Measurements from ENCODE around the gene NXN.
"Not testable (repeated sequence)": the region's sequence is repeated elsewhere in the genome, so short reads cannot be mapped to it uniquely, and the experiment has no call there.

The NXN gene

GRCh38 chr17:787641-788221 is 191.8 kb downstream of the NXN start:
- H3K27ac ChIP-seq: no peak overlapping the region
- TF ChIP-seq CTCF (conservative IDR thresholded peaks at IDR 0.05) (no peak), ZFX (IDR thresholded peaks at IDR 0.05) (no peak)

GRCh38 chr17:785901-786300 is 193.7 kb downstream of the NXN start:
- H3K27ac ChIP-seq: not testable (repeated sequence)

GRCh38 chr17:784143-784542 is 195.4 kb downstream of the NXN start:
- no peak for TF ChIP-seq ZFX (IDR thresholded peaks at IDR 0.05)
- no peak for TF ChIP-seq CTCF (conservative IDR thresholded peaks at IDR 0.05)
- no peak overlapping the region for H3K27ac ChIP-seq

- TF ChIP-seq ZFX (IDR thresholded peaks at IDR 0.05) (peak; percentile 90), CTCF (conservative IDR thresholded peaks at IDR 0.05) (no peak)
- H3K27ac ChIP-seq: peak within 1 kb of the TSS; percentile 95
Observed at GRCh38 chr17:781805-782731, 197.5 kb downstream of the NXN start, which contains the start of the genes GLOD4 and MRM3. Gene GLOD4, minus strand, starts transcription at chr17:782280. Its CDS starts 25 bp downstream, at chr17:782255. Gene MRM3, plus strand, starts transcription at chr17:782353. Its CDS starts 26 bp downstream, at chr17:782379.

- TF ChIP-seq ZFX (IDR thresholded peaks at IDR 0.05): no peak
- no peak for TF ChIP-seq CTCF (conservative IDR thresholded peaks at IDR 0.05)
- no peak overlapping the region for H3K27ac ChIP-seq
Observed at GRCh38 chr17:778096-778495, 201.5 kb downstream of the NXN start.

GRCh38 chr17:774313-774584 is 205.3 kb downstream of the NXN start:
- H3K27ac ChIP-seq: no peak overlapping the region
- TF ChIP-seq CTCF (conservative IDR thresholded peaks at IDR 0.05) (no peak), ZFX (IDR thresholded peaks at IDR 0.05) (no peak)

GRCh38 chr17:773467-774312 is 205.9 kb downstream of the NXN start:
- TF ChIP-seq ZFX (IDR thresholded peaks at IDR 0.05) (no peak), CTCF (conservative IDR thresholded peaks at IDR 0.05) (no peak)
- no peak overlapping the region for H3K27ac ChIP-seq

Measured in C4-2B (cell line).